AG09309 (cell line): ENCODE measurements around the gene TNFSF10.

Experiments
- DNase-seq: peaks from one replicate; pipeline ENCODE4 v3.0.0-alpha.2; 2010; ENCODE audit warnings: low read depth
- H3K4me3 ChIP-seq: 2 replicates; pipeline ENCODE4 v1.5.1; 2011; ENCODE audit warnings: mild to moderate bottlenecking, low read depth, low read length, moderate library complexity; ENCODE audit not compliant: control insufficient read depth
- TF ChIP-seq, protein P1 (sequence below): IDR thresholded peaks from 2 replicates; pipeline ENCODE4 v1.5.1; 2011; ENCODE audit warnings: mild to moderate bottlenecking, low read depth, low read length, inconsistent platforms; ENCODE audit not compliant: insufficient read depth, control insufficient read depth; ENCODE audit errors: missing control alignments

Gene TNFSF10

DNA sequence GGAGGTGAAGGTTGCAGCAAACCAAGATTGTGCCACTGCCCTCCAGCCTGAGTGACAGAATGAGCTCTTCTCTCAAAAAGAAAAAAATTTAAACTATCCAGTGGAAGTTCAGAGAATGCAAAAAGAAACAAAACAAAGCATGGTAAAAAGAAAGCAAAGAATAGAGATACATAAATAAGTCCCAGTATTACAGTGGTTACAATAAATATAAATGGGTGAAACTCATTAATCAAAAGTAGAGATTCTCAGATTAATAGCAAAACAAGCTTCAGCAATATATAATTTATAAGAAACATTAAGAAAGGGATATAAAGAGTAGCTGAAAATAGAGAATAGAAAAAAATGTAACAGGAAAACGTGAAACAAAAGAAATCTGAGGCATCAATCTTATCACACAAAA lies 51.3 kb downstream of the TNFSF10 start:
- no peak overlapping the region for H3K4me3 ChIP-seq
- DNase-seq = no peak
- TF ChIP-seq, protein P1, sequence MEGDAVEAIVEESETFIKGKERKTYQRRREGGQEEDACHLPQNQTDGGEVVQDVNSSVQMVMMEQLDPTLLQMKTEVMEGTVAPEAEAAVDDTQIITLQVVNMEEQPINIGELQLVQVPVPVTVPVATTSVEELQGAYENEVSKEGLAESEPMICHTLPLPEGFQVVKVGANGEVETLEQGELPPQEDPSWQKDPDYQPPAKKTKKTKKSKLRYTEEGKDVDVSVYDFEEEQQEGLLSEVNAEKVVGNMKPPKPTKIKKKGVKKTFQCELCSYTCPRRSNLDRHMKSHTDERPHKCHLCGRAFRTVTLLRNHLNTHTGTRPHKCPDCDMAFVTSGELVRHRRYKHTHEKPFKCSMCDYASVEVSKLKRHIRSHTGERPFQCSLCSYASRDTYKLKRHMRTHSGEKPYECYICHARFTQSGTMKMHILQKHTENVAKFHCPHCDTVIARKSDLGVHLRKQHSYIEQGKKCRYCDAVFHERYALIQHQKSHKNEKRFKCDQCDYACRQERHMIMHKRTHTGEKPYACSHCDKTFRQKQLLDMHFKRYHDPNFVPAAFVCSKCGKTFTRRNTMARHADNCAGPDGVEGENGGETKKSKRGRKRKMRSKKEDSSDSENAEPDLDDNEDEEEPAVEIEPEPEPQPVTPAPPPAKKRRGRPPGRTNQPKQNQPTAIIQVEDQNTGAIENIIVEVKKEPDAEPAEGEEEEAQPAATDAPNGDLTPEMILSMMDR = no peak

DNA sequence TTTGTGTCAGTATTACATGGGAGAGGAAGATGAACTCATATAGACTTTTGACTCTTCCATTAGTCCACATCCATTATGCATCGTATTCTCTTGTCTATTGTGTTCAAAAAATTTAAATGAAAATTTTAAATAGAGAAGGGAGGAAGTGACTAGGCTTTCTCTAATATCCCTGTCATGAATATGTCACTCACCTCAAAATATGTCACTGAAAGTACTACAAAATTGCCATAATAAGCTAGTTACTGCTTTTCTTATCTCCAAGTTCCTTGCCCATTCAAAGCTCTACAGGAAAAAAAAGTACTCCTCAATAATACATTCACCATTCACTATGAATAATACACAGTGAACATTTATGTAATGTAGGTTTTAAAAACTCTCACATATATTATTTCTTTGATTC lies 52.6 kb downstream of the TNFSF10 start:
- TF ChIP-seq, protein P1 = no peak
- no peak for DNase-seq
- no peak overlapping the region for H3K4me3 ChIP-seq

DNA sequence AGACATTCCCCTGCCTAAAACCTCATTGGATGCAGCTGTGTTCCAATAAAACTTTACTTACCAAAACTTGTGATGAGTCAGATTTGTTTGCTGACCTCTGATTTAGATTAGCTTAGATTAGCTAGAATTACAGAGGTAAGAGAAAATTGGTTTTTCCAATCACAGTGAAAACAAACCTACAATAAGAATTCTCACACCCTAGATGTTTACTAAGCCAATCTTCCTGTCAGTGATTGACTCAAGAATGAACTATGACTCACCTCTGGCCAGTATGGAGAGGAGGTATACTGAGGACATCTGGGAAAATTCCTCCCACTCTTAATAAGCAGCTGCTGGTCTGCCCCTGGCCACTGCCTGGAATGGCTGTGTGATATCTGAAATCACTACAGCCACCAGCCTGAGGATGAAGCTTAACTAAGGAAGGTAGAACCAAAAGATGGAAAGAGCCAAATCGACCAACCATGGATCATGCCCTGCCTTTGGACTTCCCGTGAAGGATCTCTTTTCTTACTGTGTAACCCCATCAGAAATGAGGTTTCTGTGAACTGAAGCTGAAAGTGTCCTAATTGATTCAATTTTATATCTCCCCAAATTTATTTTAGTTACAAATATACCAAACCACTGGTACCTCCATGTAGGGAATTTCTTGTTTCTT lies 55.9 kb downstream of the TNFSF10 start:
- H3K4me3 ChIP-seq = no peak overlapping the region
- peak; percentile 5 for DNase-seq
- TF ChIP-seq, protein P1 = no peak

DNA sequence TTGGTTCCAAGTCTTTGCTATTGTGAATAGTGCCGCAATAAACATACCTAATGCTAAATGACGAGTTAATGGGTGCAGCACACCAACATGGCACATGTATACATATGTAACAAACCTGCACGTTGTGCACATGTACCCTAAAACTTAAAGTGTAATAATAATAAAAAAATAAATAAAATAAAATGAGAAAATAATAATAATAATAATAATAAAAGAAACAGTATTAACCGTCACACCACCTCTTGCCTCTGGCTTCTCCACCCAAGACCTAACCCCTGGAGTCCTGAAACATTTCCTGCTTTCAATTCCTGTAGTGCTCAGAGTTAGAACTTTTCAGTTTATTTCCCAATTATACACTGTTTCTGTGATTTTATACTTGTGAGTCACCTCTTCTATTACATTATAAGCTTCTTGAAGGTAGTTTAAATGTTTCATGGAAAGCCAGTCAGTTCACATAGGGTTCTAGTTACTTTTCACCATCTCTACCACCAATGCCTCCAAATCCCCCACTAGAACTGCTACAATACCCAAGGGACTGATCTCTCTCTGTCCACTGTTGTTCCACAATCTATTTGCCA lies 56.6 kb downstream of the TNFSF10 start:
- no peak overlapping the region for H3K4me3 ChIP-seq
- no peak for DNase-seq
- TF ChIP-seq, protein P1 = no peak

DNA sequence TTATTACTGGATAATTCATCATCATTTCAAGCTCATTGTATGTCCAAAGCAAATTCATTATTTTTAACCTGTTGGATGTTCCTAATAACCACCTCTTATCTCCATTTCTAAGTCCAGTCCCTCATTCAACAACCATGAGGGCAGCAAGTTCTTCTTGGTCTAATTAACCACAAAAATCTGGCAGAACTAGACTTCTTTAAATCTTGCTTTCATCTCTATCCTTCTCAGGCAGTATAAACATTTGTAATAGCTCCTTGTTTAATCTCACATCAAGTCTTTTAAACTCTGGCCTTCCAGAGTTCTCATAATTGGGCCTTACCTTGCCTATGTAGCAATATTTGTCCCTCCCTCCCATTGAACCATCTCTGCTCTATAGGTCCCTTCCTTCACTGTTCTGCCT lies 57.9 kb downstream of the TNFSF10 start:
- DNase-seq = no peak
- TF ChIP-seq, protein P1 = no peak
- H3K4me3 ChIP-seq = no peak overlapping the region

DNA sequence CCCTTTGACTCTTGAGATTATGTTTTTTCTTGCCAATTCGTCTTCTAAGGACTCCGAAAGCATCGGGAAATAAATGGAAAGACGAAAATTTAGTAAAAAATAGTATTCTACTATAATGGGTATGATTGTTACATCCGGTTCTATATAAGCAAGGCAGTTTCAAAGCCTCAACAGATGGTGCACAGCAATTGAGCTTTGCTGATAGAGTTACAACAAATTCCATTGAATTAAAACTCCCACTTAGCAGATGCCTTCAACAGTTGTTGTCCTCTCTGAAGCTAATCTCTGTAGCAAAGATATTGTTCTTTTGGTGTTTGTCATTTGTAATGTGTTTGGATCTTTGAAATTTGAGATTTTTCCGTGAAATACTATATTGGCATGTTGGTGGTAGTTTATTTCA lies 58.9 kb downstream of the TNFSF10 start:
- no peak for DNase-seq
- no peak overlapping the region for H3K4me3 ChIP-seq
- TF ChIP-seq, protein P1 = no peak
